HG03066 (cell line): ENCODE measurements around the gene NCOA1.

Experiments
- ATAC-seq: cut with Tn5 transposase; IDR thresholded peaks from one replicate; pipeline ENCODE4 v1.9.1; 2021; ENCODE audit warnings: low read depth; ENCODE audit not compliant: unreplicated experiment

The NCOA1 gene

DNA sequence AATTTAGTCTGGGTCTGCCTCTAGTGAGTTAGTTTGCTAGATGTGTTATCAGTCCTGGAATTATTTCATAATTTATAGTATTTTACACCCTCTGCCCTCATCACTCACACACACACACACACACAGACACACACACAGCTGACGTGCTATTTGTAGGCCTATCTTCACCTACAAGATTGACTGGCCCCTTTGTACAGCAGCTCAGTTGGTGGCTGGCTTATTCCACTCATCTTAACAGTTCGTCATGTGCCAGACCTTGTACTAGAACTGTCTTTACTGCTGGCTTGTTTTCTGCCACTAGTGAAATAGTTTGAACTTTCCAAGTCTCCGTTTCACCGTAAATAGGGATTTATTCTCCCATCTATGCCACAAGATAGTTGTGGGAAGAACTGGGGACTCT lies 323.5 kb downstream of the NCOA1 start:
- ATAC-seq: no peak

DNA sequence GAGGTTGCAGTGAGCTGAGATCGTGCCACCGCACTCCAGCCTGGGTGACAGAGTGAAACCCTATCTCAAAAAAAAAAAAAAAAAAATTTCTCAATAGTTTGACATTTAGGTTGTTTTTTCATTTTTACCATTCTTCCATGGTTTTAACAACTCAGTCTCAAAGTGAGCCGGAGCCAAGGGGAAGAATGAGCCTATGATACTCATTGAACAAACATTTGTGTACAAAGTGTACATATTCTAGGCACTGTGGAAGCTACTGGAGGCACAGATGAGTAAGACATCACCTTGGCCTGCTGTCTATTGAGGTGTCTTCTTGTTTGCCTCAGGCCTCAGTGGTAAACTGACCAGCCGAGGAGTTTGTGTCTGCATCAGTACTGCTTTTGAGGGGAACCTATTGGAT lies 324.1 kb downstream of the NCOA1 start:
- ATAC-seq: no peak

DNA sequence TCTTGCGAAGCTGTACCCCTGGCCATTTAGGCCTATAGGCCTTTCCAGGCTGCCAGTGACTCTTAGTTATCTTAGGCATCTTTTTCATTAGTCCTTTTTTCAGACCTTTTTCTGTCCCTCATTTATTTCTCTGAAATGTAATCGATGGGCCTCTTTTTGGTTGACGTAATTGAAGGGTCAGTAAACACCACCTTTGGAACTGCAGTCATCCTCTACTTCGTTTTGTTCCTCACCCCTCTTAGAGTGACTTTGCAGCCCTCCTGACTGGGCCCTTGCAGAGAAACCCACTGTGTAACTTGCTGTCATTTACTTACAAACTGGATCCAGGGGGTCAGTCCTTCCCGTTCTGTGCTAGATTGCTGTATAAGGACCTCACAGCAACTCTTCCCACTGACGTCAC lies 325.4 kb downstream of the NCOA1 start:
- no peak for ATAC-seq

DNA sequence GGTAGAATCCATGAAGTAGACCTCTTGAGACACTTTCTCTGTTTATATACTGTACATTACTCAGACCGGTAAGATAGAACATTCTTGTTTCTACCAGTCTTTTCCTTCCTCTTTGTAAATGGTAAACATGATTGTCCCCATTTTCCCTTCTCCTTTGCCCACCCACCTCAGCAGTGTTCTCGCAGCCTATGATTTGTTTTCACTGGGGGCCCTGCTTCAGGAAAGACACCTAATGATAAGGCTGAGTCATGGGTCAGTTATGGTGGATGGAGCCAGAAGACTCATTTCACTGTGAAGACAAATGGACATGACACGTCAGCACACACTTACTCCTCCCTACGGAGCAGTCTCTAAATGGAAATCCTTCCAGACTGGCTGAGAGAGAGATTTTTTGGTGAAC lies 325.8 kb downstream of the NCOA1 start:
- no peak for ATAC-seq

DNA sequence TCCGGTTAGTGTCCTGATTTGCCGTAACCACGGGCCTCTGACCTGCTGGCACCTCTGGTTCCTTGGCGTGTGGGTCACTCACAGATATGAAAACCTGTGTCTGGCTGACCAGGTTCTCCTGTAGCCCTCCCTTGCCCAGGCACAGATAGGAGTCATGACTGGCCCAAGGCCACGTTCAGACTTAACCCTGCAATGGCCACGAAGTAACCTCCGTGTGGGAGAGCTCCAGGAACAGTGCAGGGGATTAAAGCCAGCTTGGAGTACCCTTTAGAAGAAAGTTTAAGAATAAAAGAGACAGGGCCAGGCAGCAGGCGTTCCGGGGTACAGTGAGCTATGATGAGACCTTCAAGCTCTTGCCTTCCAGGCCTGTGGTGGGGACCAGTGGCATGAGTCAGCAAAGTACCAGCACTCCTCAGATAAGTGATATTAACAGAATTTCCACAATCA lies 327.7 kb downstream of the NCOA1 start:
- no peak for ATAC-seq

DNA sequence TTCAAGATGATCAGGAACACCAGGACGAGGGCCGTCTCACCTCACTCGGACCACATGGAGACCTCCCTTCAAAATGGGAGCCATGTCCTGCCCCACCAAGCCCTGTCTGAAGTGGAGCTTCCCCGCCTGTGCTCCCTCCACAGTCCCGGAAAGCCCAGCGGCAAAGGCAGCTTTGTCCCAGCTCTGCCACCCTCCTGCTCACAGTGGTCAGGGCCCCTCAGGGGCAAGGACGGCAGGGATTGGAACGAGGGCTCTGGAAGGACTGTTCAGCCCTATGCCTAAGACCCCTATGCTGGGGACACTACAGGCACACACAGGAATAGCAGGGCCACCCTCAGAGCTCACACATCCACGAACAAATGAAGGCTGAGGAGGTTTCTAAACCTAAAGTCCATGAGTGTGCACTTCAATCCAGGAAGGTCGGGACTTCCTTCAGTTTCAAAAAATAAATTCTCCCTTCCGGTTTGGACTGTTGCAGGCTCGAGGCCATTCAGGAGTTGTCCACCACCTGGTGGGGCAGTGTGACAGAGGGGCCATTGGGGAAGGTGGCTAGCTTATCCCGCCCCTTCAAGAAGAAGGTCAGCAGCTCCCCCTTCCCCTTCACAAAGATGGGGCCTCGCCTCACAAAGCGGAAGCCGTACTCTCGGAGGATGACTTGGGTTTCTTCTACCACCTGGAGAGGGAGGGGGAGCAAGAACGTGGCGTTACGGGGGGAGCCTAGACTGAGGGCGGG lies 328.6 kb downstream of the NCOA1 start:
- ATAC-seq: no peak

DNA sequence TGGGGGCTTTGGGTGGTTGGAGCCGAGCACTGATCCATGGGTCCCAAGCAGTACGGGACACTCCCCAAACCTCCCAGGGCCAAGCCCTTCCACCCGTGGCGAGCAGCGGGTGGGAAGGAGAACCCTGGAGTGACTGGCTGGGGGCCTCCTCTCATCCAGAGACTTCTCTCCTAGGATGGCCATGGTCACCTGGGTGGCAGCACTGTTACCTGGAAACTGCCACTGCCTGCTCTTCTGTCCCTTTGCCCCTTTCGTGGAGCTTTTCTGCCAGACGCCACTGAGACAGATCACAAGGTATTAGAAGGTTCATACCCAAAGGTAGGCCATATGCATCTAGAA lies 329.1 kb downstream of the NCOA1 start:
- ATAC-seq: no peak
